Hepatocyte (in vitro differentiated cells): ENCODE results near the gene AICDA. TPM values are rescaled to one million over a fixed set of nuclear protein-coding genes. Genes with fewer than 3 reads are reported as not detected.
"Not testable (repeated sequence)": the region's sequence is repeated elsewhere in the genome, so short reads cannot be mapped to it uniquely, and the experiment has no call there.

Experiments used
- DNase-seq: peaks from one replicate; pipeline ENCODE4 v3.0.0-alpha.2; 2016; ENCODE audit warnings: low spot score
- H2AFZ ChIP-seq: fragments of 200-600 bp; sonication (generic); 2 replicates; pipeline ENCODE4 v1.6.0; 2016; ENCODE audit warnings: antibody characterized with exemption, mild to moderate bottlenecking
- H3K27ac ChIP-seq: fragments of 200-600 bp; sonication (generic); 2 replicates; pipeline ENCODE4 v1.5.1; 2016; ENCODE audit warnings: mild to moderate bottlenecking
- H3K27me3 ChIP-seq: fragments of 200-600 bp; sonication (generic); 2 replicates; pipeline ENCODE4 v1.6.1; 2016
- H3K36me3 ChIP-seq: fragments of 200-600 bp; sonication (generic); replicated peaks from 2 replicates; pipeline ENCODE4 v1.5.1; 2016; ENCODE audit warnings: low read depth; ENCODE audit not compliant: insufficient read depth
- H3K4me1 ChIP-seq: fragments of 200-600 bp; sonication (generic); 2 replicates; pipeline ENCODE4 v1.5.1; 2016; ENCODE audit warnings: mild to moderate bottlenecking, moderate library complexity; ENCODE audit not compliant: insufficient read depth
- H3K4me2 ChIP-seq: fragments of 200-600 bp; sonication (generic); 2 replicates; pipeline ENCODE4 v1.6.0; 2016
- H3K4me3 ChIP-seq: fragments of 200-600 bp; sonication (generic); 2 replicates; pipeline ENCODE4 v1.5.1; 2016; ENCODE audit warnings: mild to moderate bottlenecking
- H3K79me2 ChIP-seq: fragments of 200-600 bp; sonication (generic); 2 replicates; pipeline ENCODE4 v1.6.0; 2017; ENCODE audit warnings: mild to moderate bottlenecking
- H3K9me2 ChIP-seq: fragments of 200-600 bp; sonication (generic); replicated peaks from 2 replicates; pipeline ENCODE4 v1.6.0; 2017; ENCODE audit warnings: mild to moderate bottlenecking; ENCODE audit not compliant: insufficient read depth
- H3K9me3 ChIP-seq: fragments of 200-600 bp; sonication (generic); 2 replicates; pipeline ENCODE4 v1.5.1; 2016; ENCODE audit warnings: low read depth, mild to moderate bottlenecking
- H4K20me1 ChIP-seq: fragments of 200-600 bp; sonication (generic); 2 replicates; pipeline ENCODE4 v1.6.0; 2016; ENCODE audit warnings: mild to moderate bottlenecking; ENCODE audit not compliant: insufficient read depth, poor library complexity, severe bottlenecking
- EZH2 ChIP-seq: fragments of 200-600 bp; sonication (generic); IDR thresholded peaks from 2 replicates; pipeline ENCODE4 v1.6.1; 2016; ENCODE audit warnings: antibody characterized with exemption, mild to moderate bottlenecking, borderline replicate concordance
- EZH2phosphoT487 ChIP-seq: fragments of 200-600 bp; sonication (generic); IDR thresholded peaks from one replicate; pipeline ENCODE4 v1.6.1; 2018; ENCODE audit warnings: antibody characterized with exemption, mild to moderate bottlenecking, low read depth, moderate library complexity; ENCODE audit not compliant: unreplicated experiment, severe bottlenecking
- WGBS: methylation state at CpG from one replicate; pipeline ENCODE4 v1.1.6; 2016; ENCODE audit warnings: low lambda C conversion rate; ENCODE audit errors: missing lambda C conversion rate; 5-methylcytosine and 5-hydroxymethylcytosine counted together
- polyA plus RNA-seq: library from polyadenylated mRNA; unstranded; fragments of >200 nt; fragmentation: Nextera tagmentation; extraction: Ambion mirVana; gene quantifications from 2 replicates; pipeline ENCODE4 v1.2.1, GENCODE V29; 2016
- total RNA-seq: library from RNA; depleted of rRNA; stranded (reverse); fragments of >200 nt; gene quantifications from 2 replicates; pipeline ENCODE4 v1.2.3, GENCODE V29; 2014
- TF ChIP-seq, protein P1 (sequence below): fragments of 200-600 bp; sonication (generic); IDR thresholded peaks from 2 replicates; pipeline ENCODE4 v1.5.1; 2016; ENCODE audit warnings: antibody characterized with exemption, mild to moderate bottlenecking; ENCODE audit not compliant: poor library complexity

Gene AICDA
- total and polyA plus RNA-seq, 2 experiments from 2014 or later, result 0.23 TPM; not detected in 1

DNA sequence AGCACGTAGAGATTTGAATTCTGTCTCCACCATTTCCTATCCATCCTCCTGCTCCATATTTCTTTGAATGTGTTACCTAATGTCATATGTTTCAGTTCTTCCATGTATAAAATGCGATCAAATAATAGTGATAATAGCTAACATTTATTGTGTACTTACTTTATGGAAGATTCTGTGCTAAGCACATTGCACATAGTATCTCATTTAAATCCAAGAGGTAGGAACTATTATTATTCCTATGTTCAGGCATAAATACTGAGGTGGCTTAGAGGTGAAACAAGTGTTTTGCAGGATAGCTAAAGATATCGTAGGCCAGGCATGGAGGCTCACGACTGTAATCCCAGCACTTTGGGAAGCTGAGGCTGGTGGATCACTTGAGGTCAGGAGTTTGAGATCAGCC lies 17.5 kb upstream of the AICDA start:
- H3K79me2 ChIP-seq, result no peaks in the 10 kb centered on the region
- no peaks in the 10 kb centered on the region for H3K4me1 ChIP-seq
- H3K27ac ChIP-seq, result no peak overlapping the region
- no peak overlapping the region for H3K4me2 ChIP-seq
- no peaks in the 10 kb centered on the region for H3K27me3 ChIP-seq
- no peak for DNase-seq
- 92% methylated on average over 4 of the region's 4 CpGs for WGBS
- H3K36me3 ChIP-seq, result no peaks in the 10 kb centered on the region
- H2AFZ ChIP-seq, result no peak overlapping the region
- H3K4me3 ChIP-seq, result no peak overlapping the region
- H3K9me2 ChIP-seq, result no peaks in the 10 kb centered on the region
- no peaks in the 10 kb centered on the region for H4K20me1 ChIP-seq
- H3K9me3 ChIP-seq, result no peaks in the 10 kb centered on the region
- TF ChIP-seq EZH2 (no peak), EZH2phosphoT487 (no peak)
- TF ChIP-seq, protein P1, sequence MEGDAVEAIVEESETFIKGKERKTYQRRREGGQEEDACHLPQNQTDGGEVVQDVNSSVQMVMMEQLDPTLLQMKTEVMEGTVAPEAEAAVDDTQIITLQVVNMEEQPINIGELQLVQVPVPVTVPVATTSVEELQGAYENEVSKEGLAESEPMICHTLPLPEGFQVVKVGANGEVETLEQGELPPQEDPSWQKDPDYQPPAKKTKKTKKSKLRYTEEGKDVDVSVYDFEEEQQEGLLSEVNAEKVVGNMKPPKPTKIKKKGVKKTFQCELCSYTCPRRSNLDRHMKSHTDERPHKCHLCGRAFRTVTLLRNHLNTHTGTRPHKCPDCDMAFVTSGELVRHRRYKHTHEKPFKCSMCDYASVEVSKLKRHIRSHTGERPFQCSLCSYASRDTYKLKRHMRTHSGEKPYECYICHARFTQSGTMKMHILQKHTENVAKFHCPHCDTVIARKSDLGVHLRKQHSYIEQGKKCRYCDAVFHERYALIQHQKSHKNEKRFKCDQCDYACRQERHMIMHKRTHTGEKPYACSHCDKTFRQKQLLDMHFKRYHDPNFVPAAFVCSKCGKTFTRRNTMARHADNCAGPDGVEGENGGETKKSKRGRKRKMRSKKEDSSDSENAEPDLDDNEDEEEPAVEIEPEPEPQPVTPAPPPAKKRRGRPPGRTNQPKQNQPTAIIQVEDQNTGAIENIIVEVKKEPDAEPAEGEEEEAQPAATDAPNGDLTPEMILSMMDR, result no peak

DNA sequence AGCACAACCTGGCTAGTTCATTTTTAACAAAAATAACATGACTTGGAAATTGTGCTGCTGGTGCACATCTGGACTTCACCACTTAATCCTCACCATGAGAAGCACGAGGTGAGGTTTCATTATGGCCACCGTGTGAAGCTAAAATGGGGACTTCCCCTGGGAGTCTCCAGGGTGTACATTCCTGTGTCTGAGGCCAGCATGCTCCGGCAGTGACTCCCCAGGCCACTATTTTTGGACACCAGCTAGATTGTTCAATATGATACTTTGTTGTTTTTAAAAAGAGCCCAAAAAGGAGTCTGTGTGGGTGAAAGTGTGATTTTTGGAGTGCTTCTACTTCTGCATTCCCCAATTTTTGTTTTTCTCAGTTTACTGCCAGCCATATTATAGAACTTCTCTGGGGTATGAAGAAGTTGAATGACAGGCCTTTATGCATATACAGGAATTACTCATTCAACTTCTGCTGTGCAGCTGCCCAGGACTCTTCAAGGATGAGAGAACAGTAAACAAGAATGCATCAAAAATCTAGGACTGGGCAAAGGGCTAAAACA lies 16.9 kb upstream of the AICDA start:
- Histone ChIP-seq H3K27me3 (no peaks in the 10 kb centered on the region), H3K27ac (no peak overlapping the region), H2AFZ (no peak overlapping the region), H3K9me2 (no peaks in the 10 kb centered on the region), H3K36me3 (no peaks in the 10 kb centered on the region), H3K4me3 (no peak overlapping the region), H3K9me3 (no peaks in the 10 kb centered on the region), H3K4me1 (no peaks in the 10 kb centered on the region), H3K79me2 (no peaks in the 10 kb centered on the region), H4K20me1 (no peaks in the 10 kb centered on the region), H3K4me2 (no peak overlapping the region)
- 30% methylated on average over 3 of the region's 3 CpGs for WGBS
- TF ChIP-seq EZH2 (no peak), EZH2phosphoT487 (no peak)
- TF ChIP-seq, protein P1, result no peak
- DNase-seq, result no peak

DNA sequence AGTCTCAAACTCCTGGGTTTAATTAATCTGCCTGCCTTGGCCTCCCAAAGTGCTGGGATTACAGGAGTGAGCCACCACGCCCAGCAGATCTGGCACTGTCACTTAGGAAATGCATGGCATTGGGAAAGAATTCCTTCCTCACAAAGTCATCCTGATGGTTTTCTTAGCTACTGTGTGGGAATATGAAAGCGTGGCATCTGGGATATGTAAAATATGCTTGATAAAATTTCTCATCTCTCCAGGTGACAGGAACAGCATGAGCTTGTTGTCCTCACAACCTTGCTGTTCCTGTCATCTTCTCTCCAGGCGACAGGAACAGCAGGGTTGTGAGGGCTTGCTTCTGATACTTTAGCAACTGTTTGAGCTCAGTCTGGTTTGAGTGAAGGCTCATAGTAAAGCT lies 16.1 kb upstream of the AICDA start:
- H3K27me3 ChIP-seq, result no peaks in the 10 kb centered on the region
- no peak overlapping the region for H3K4me2 ChIP-seq
- H3K36me3 ChIP-seq, result no peaks in the 10 kb centered on the region
- TF ChIP-seq, protein P1, result no peak
- TF ChIP-seq EZH2phosphoT487, result no peak
- TF ChIP-seq EZH2, result no peak
- H4K20me1 ChIP-seq, result no peaks in the 10 kb centered on the region
- no peak overlapping the region for H3K4me3 ChIP-seq
- H3K27ac ChIP-seq, result no peak overlapping the region
- H3K9me3 ChIP-seq, result no peaks in the 10 kb centered on the region
- no peaks in the 10 kb centered on the region for H3K4me1 ChIP-seq
- no peaks in the 10 kb centered on the region for H3K79me2 ChIP-seq
- DNase-seq, result no peak
- no peak overlapping the region for H2AFZ ChIP-seq
- WGBS, result 77% methylated on average over 3 of the region's 3 CpGs
- H3K9me2 ChIP-seq, result no peaks in the 10 kb centered on the region

DNA sequence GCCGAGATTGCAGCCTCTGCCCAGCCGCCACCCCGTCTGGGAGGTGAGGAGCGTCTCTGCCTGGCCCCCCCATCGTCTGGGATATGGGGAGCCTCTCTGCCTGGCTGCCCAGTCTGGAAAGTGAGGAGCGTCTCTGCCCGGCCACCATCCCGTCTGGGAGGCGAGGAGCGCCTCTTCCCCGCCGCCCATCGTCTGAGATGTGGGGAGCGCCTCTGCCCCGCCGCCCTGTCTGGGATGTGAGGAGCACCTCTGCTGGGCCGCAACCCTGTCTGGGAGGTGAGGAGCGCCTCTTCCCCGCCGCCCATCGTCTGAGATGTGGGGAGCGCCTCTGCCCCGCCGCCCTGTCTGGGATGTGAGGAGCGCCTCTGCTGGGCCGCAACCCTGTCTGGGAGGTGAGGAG lies 12.1 kb upstream of the AICDA start:
- not testable (repeated sequence) for H3K4me3 ChIP-seq, DNase-seq
- WGBS, result over 99% methylated on average over 15 of the region's 26 CpGs

More for the DNA sequence above, 12.1 kb upstream of the AICDA start:
- H3K4me2 ChIP-seq, H3K79me2 ChIP-seq, H3K27ac ChIP-seq, H2AFZ ChIP-seq, H3K27me3 ChIP-seq, H3K4me1 ChIP-seq, H3K9me2 ChIP-seq, H4K20me1 ChIP-seq, H3K36me3 ChIP-seq, H3K9me3 ChIP-seq: not testable (repeated sequence)
